IMR-90 (cell line): ENCODE measurements around the gene CHN2. TPM values are rescaled to one million over a fixed set of nuclear protein-coding genes. Genes with fewer than 3 reads are reported as not detected.

Source experiments
- ATAC-seq: fragments of 200-7000 bp; cut with Tn5 transposase; 2 replicates; pipeline ENCODE4 v1.9.1; 2020; ENCODE audit warnings: low read depth, mild to moderate bottlenecking, moderate library complexity
- BruUV-seq: library from RNA; stranded (reverse); fragments of 400-500 nt; replicated peaks from 2 replicates; lab custom pipeline; 2021; lab: Mats Ljungman, UMichigan
- CTCF ChIA-PET: fragments of 300-600 bp; formaldehyde crosslinking; extraction: SDS; loops from one replicate; lab custom pipeline; 2021; ENCODE audit warnings: antibody characterized with exemption; lab: Yijun Ruan, JAX
- POLR2A ChIA-PET: fragments of 300-600 bp; sonication (Branson Sonifier 250); formaldehyde crosslinking; loops from one replicate; lab custom pipeline; 2022; ENCODE audit warnings: antibody characterized with exemption; ENCODE audit not compliant: unreplicated experiment; lab: Charles Lee
- DNase-seq: peaks from one replicate; pipeline ENCODE4 v3.0.0; 2013
- H2AFZ ChIP-seq: replicated peaks from 2 replicates; pipeline ENCODE3; 2013; ENCODE audit warnings: low read length, mild to moderate bottlenecking; ENCODE audit not compliant: poor library complexity
- H2AK5ac ChIP-seq: 2 replicates; pipeline ENCODE4 v1.6.1; 2013; ENCODE audit warnings: low read depth, low read length, inconsistent platforms
- H2AK9ac ChIP-seq: replicated peaks from 2 replicates; pipeline ENCODE3; 2013; ENCODE audit warnings: mild to moderate bottlenecking, low read depth, low read length, moderate library complexity; ENCODE audit not compliant: poor library complexity
- H2BK120ac ChIP-seq: 2 replicates; pipeline ENCODE4 v1.6.1; 2013; ENCODE audit warnings: low read depth, low read length, inconsistent platforms
- H2BK15ac ChIP-seq: 3 replicates; pipeline ENCODE4 v1.6.1; 2013; ENCODE audit warnings: low read depth, low read length, inconsistent platforms
- H2BK20ac ChIP-seq: 2 replicates; pipeline ENCODE4 v1.6.1; 2013; ENCODE audit warnings: low read depth, mild to moderate bottlenecking, inconsistent platforms, low read length, moderate library complexity
- H2BK5ac ChIP-seq: 2 replicates; pipeline ENCODE4 v1.6.1; 2013; ENCODE audit warnings: mild to moderate bottlenecking, low read depth, low read length, inconsistent platforms; ENCODE audit not compliant: poor library complexity, severe bottlenecking
- H3K14ac ChIP-seq: replicated peaks from 2 replicates; pipeline ENCODE4 v1.6.1; 2013; ENCODE audit warnings: low read depth, low read length, inconsistent platforms
- H3K18ac ChIP-seq: 2 replicates; pipeline ENCODE4 v1.6.1; 2013; ENCODE audit warnings: low read depth, low read length, control low read depth
- H3K23ac ChIP-seq: 2 replicates; pipeline ENCODE4 v1.6.1; 2013; ENCODE audit warnings: low read depth, low read length, inconsistent platforms
- H3K27ac ChIP-seq: 2 replicates; pipeline ENCODE4 v1.5.1; 2013; ENCODE audit warnings: mild to moderate bottlenecking, control low read depth, low read length; ENCODE audit not compliant: insufficient read depth
- H3K27me3 ChIP-seq: 2 replicates; pipeline ENCODE4 v1.6.1; 2013; ENCODE audit warnings: low read length; ENCODE audit not compliant: control insufficient read depth, insufficient read depth
- H3K36me3 ChIP-seq: 2 replicates; pipeline ENCODE4 v1.6.1; 2013; ENCODE audit warnings: low read length, mixed read lengths; ENCODE audit not compliant: control insufficient read depth, insufficient read depth
- H3K4ac ChIP-seq: 2 replicates; pipeline ENCODE4 v1.6.1; 2013; ENCODE audit warnings: low read depth, low read length, inconsistent platforms
- H3K4me1 ChIP-seq: 2 replicates; pipeline ENCODE4 v1.6.1; 2013; ENCODE audit warnings: low read length, mixed read lengths; ENCODE audit not compliant: control insufficient read depth, insufficient read depth
- H3K4me2 ChIP-seq: 2 replicates; pipeline ENCODE4 v1.6.1; 2013; ENCODE audit warnings: low read depth, mild to moderate bottlenecking, control low read depth, low read length, moderate library complexity
- H3K4me3 ChIP-seq: 2 replicates; pipeline ENCODE4 v1.5.1; 2013; ENCODE audit warnings: low read depth, mild to moderate bottlenecking, control low read depth, low read length, moderate library complexity; ENCODE audit not compliant: insufficient read depth
- H3K56ac ChIP-seq: 2 replicates; pipeline ENCODE4 v1.6.1; 2013; ENCODE audit warnings: low read length, inconsistent platforms; ENCODE audit not compliant: insufficient read depth; ENCODE audit errors: extremely low read depth
- H3K79me1 ChIP-seq, 2 experiments: 2 replicates each; pipeline ENCODE4 v1.6.1; 2013; ENCODE audit warnings: low read length in 2 of 2, inconsistent platforms in 1 of 2, low read depth in 1 of 2
- H3K9ac ChIP-seq: 2 replicates; pipeline ENCODE4 v1.6.1; 2013; ENCODE audit warnings: low read depth, low read length, control low read depth
- H3K9me1 ChIP-seq: 2 replicates; pipeline ENCODE4 v1.6.1; 2013; ENCODE audit warnings: low read length, inconsistent platforms; ENCODE audit not compliant: insufficient read depth
- H3K9me3 ChIP-seq: 2 replicates; pipeline ENCODE4 v1.6.1; 2013; ENCODE audit warnings: low read length; ENCODE audit not compliant: control insufficient read depth, insufficient read depth
- H4K20me1 ChIP-seq: 2 replicates; pipeline ENCODE4 v1.6.1; 2013; ENCODE audit warnings: low read length, inconsistent platforms; ENCODE audit not compliant: insufficient read depth
- H4K5ac ChIP-seq: 2 replicates; pipeline ENCODE4 v1.6.1; 2013; ENCODE audit warnings: mild to moderate bottlenecking, low read depth, low read length, control low read depth
- H4K8ac ChIP-seq, 2 experiments: 2 replicates each; pipeline ENCODE4 v1.6.1; 2013; ENCODE audit warnings: low read depth in 2 of 2, low read length in 2 of 2, control low read depth in 1 of 2, inconsistent platforms in 1 of 2
- H4K91ac ChIP-seq: 2 replicates; pipeline ENCODE4 v1.6.1; 2013; ENCODE audit warnings: low read depth, low read length, inconsistent platforms; ENCODE audit not compliant: insufficient read depth
- BHLHE40 ChIP-seq: fragments of 150-350 bp; IDR thresholded peaks from 2 replicates; pipeline ENCODE4 v1.6.1; 2016; ENCODE audit warnings: mild to moderate bottlenecking, low read depth, low read length
- MAZ ChIP-seq: IDR thresholded peaks from 2 replicates; pipeline ENCODE4 v1.6.1; 2012; ENCODE audit warnings: low read depth, mild to moderate bottlenecking, low read length, improper control_type of control experiment, moderate library complexity, borderline replicate concordance
- POLR2A ChIP-seq: IDR thresholded peaks from 2 replicates; pipeline ENCODE4 v1.6.1; 2012; ENCODE audit warnings: mild to moderate bottlenecking, low read depth, low read length
- RAD21 ChIP-seq: IDR thresholded peaks from 2 replicates; pipeline ENCODE4 v1.6.1; 2012; ENCODE audit warnings: low read length, improper control_type of control experiment
- RCOR1 ChIP-seq: IDR thresholded peaks from 2 replicates; pipeline ENCODE4 v1.6.1; 2012; ENCODE audit warnings: mild to moderate bottlenecking, low read length, improper control_type of control experiment; ENCODE audit not compliant: insufficient replicate concordance
- SMC3 ChIP-seq: fragments of 150-350 bp; IDR thresholded peaks from 2 replicates; pipeline ENCODE4 v1.6.1; 2016; ENCODE audit warnings: low read depth, mild to moderate bottlenecking, antibody characterized with exemption, low read length, moderate library complexity
- WGBS, 2 experiments: methylation state at CpG; one replicate each; pipeline versions ENCODE4 v1.1.5 to v1.1.7; 2013; ENCODE audit warnings: missing lambda C conversion rate in 2 of 2; ENCODE audit not compliant: insufficient read length in 1 of 2; ENCODE audit errors: extremely low coverage in 2 of 2; 5-methylcytosine and 5-hydroxymethylcytosine counted together
- dilution Hi-C: fragments of 300-500 bp; cut with HindIII; formaldehyde crosslinking; loops from one replicate; pipeline ENCODE4 v1.14.3; 2018; ENCODE audit warnings: low sequenced_read_pairs; ENCODE audit not compliant: unreplicated experiment
- in situ Hi-C: fragments of 300-500 bp; cut with MboI; formaldehyde crosslinking; loops from 3 replicates; pipeline ENCODE4 v1.14.3; 2019; ENCODE audit warnings: low sequenced_read_pairs, inconsistent platforms, mixed read lengths
- intact Hi-C: fragments of 100-400 bp; cut with micrococcal nuclease; formaldehyde crosslinking; loops from 2 replicates; pipeline ENCODE4 v1.10.0; 2022
- polyA plus RNA-seq, 3 experiments: library from polyadenylated mRNA; depleted of rRNA; stranded (reverse); fragments of >200 nt; gene quantifications; 2 replicates each; pipeline ENCODE4 v1.2.3, GENCODE V29; 2012; ENCODE audit warnings: low replicate concordance in 1 of 3
- total RNA-seq: library from RNA; depleted of rRNA; stranded (reverse); fragments of >200 nt; gene quantifications from 2 replicates; pipeline ENCODE4 v1.2.3, GENCODE V29; 2012
- TF ChIP-seq, protein P1 (sequence below): fragments of 150-350 bp; IDR thresholded peaks from 2 replicates; pipeline ENCODE4 v1.6.1; 2017; ENCODE audit warnings: mild to moderate bottlenecking, antibody characterized with exemption, low read length, low read depth
- TF ChIP-seq, protein P2 (sequence below): conservative IDR thresholded peaks from 2 replicates; pipeline ENCODE4 v1.5.1; 2012; ENCODE audit warnings: mild to moderate bottlenecking, low read depth, low read length, improper control_type of control experiment

Gene CHN2
- total and polyA plus RNA-seq, 2 of the 4 experiments (the other 2 are of a cell fraction), result not detected

DNA sequence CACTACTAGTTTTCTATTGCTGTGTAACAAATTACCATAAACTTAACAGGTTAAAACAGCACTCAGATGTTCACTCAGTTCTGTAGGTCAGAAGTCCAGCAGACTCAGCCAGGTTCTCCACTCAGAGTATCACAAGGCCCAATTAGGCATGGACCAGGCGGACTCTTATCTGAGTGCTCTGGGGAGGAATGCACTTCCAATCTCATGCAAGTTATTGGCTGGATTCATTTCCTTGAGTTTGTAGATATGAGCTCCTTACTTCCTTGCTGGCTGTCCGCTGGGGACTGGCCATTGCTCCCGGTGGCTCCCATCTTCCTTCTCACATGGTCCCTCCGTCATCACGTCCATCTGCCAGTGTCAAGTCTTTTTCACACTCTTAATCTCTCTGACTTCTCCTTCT, 232.0 kb downstream of the CHN2 start:
- Histone ChIP-seq H2AK9ac (no peak overlapping the region), H3K18ac (no peak overlapping the region), H2BK15ac (no peak overlapping the region), H2BK20ac (no peak overlapping the region), H3K56ac (no peak overlapping the region), H3K4me3 (no peak overlapping the region), H3K4me1 (no peaks in the 10 kb centered on the region), H4K5ac (no peak overlapping the region), H3K14ac (no peak overlapping the region), H3K36me3 (no peaks in the 10 kb centered on the region), H4K91ac (no peak overlapping the region), H4K8ac (no peak overlapping the region), H4K20me1 (no peaks in the 10 kb centered on the region), H3K79me1 (no peaks in the 10 kb centered on the region), H3K27me3 (no peaks in the 10 kb centered on the region), H3K27ac (no peak overlapping the region), H3K23ac (no peak overlapping the region), H2BK120ac (no peak overlapping the region), H3K4me2 (no peak overlapping the region), H3K9me3 (no peaks in the 10 kb centered on the region), H3K4ac (no peak overlapping the region), H3K9me1 (no peaks in the 10 kb centered on the region), H2BK5ac (no peak overlapping the region), H3K9ac (no peak overlapping the region), H2AFZ (no peak overlapping the region), H2AK5ac (no peak overlapping the region)
- intact Hi-C loops (no loop called here), dilution Hi-C loops (no loop called here), in situ Hi-C loops (no loop called here)
- no peak for ATAC-seq
- no peak for DNase-seq
- no TSS peak for BruUV-seq
- POLR2A ChIA-PET, result no interaction called here
- WGBS, 2 experiments, result 71% methylated on average over 3 of the region's 5 CpGs; no CpG with 5 or more reads in 1 of the 2 experiments
- TF ChIP-seq MAZ (no peak), BHLHE40 (no peak), RCOR1 (no peak), SMC3 (no peak), POLR2A (no peak), RAD21 (no peak)
- TF ChIP-seq, protein P1, sequence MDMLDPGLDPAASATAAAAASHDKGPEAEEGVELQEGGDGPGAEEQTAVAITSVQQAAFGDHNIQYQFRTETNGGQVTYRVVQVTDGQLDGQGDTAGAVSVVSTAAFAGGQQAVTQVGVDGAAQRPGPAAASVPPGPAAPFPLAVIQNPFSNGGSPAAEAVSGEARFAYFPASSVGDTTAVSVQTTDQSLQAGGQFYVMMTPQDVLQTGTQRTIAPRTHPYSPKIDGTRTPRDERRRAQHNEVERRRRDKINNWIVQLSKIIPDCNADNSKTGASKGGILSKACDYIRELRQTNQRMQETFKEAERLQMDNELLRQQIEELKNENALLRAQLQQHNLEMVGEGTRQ, result no peak
- TF ChIP-seq, protein P2, sequence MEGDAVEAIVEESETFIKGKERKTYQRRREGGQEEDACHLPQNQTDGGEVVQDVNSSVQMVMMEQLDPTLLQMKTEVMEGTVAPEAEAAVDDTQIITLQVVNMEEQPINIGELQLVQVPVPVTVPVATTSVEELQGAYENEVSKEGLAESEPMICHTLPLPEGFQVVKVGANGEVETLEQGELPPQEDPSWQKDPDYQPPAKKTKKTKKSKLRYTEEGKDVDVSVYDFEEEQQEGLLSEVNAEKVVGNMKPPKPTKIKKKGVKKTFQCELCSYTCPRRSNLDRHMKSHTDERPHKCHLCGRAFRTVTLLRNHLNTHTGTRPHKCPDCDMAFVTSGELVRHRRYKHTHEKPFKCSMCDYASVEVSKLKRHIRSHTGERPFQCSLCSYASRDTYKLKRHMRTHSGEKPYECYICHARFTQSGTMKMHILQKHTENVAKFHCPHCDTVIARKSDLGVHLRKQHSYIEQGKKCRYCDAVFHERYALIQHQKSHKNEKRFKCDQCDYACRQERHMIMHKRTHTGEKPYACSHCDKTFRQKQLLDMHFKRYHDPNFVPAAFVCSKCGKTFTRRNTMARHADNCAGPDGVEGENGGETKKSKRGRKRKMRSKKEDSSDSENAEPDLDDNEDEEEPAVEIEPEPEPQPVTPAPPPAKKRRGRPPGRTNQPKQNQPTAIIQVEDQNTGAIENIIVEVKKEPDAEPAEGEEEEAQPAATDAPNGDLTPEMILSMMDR, result no peak
- CTCF ChIA-PET, result no interaction called here
